Measurements from ENCODE around the gene YIPF7.

The YIPF7 gene

GRCh38 chr4:44651425-44651824, at the start of gene YIPF7:
Gene YIPF7, minus strand, starts transcription at chr4:44651625. Its CDS starts 1,525 bp downstream, at chr4:44650100.
- DNase-seq (ENCODE audit: low spot score): no peak

- no peak for DNase-seq (ENCODE audit: low spot score)
Measured at GRCh38 chr4:44701037-44701436, 49.6 kb upstream of the YIPF7 start.

- no peak for DNase-seq (ENCODE audit: low spot score)
Measured at GRCh38 chr4:44700427-44700826, 49.0 kb upstream of the YIPF7 start.

- no peak for DNase-seq (ENCODE audit: low spot score)
Measured at GRCh38 chr4:44684648-44685047, 33.2 kb upstream of the YIPF7 start.

GRCh38 chr4:44679060-44679459, 27.6 kb upstream of the YIPF7 start:
- DNase-seq (ENCODE audit: low spot score): no peak

- DNase-seq (ENCODE audit: low spot score): peak; percentile 86
Measured at GRCh38 chr4:44678094-44679041, 26.9 kb upstream of the YIPF7 start, which contains the start of gene GUF1. Gene GUF1, plus strand, starts transcription at chr4:44678420. Its CDS starts 203 bp downstream, at chr4:44678623.

GRCh38 chr4:44675366-44675765, 23.9 kb upstream of the YIPF7 start:
- no peak for DNase-seq (ENCODE audit: low spot score)

GRCh38 chr4:44674471-44674870, 23.0 kb upstream of the YIPF7 start:
- no peak for DNase-seq (ENCODE audit: low spot score)

- DNase-seq (ENCODE audit: low spot score): no peak
Measured at GRCh38 chr4:44671636-44672035, 20.2 kb upstream of the YIPF7 start.

GRCh38 chr4:44670506-44671199, 19.2 kb upstream of the YIPF7 start:
- no peak for DNase-seq (ENCODE audit: low spot score)

- DNase-seq (ENCODE audit: low spot score): no peak
Measured at GRCh38 chr4:44668526-44668925, 17.1 kb upstream of the YIPF7 start.

GRCh38 chr4:44663539-44664263, 12.3 kb upstream of the YIPF7 start:
- no peak for DNase-seq (ENCODE audit: low spot score)

GRCh38 chr4:44662623-44663005, 11.2 kb upstream of the YIPF7 start:
- DNase-seq (ENCODE audit: low spot score): no peak

- DNase-seq (ENCODE audit: low spot score): no peak
Measured at GRCh38 chr4:44661940-44662622, 10.7 kb upstream of the YIPF7 start.

- no peak for DNase-seq (ENCODE audit: low spot score)
Measured at GRCh38 chr4:44660396-44660795, 9.0 kb upstream of the YIPF7 start.

GRCh38 chr4:44652002-44652401, 577 bp upstream of the YIPF7 start:
- DNase-seq (ENCODE audit: low spot score): no peak

- DNase-seq (ENCODE audit: low spot score): no peak
Measured at GRCh38 chr4:44646151-44646550, 5.3 kb downstream of the YIPF7 start.

- no peak for DNase-seq (ENCODE audit: low spot score)
Measured at GRCh38 chr4:44638091-44638490, 13.3 kb downstream of the YIPF7 start.

GRCh38 chr4:44632733-44633132, 18.7 kb downstream of the YIPF7 start:
- DNase-seq (ENCODE audit: low spot score): no peak

- no peak for DNase-seq (ENCODE audit: low spot score)
Measured at GRCh38 chr4:44632089-44632488, 19.3 kb downstream of the YIPF7 start.

- peak; percentile 34 for DNase-seq (ENCODE audit: low spot score)
Measured at GRCh38 chr4:44629280-44629866, 22.1 kb downstream of the YIPF7 start.
